Right renal pelvis (tissue), 4 donors: ENCODE results near the gene EPHA10. TPM values are rescaled to one million over a fixed set of nuclear protein-coding genes. Genes with fewer than 3 reads are reported as not detected.
"Not testable (repeated sequence)": the region's sequence is repeated elsewhere in the genome, so short reads cannot be mapped to it uniquely, and the experiment has no call there.

Experiments used
- DNase-seq, 4 donors: peaks; one replicate each; pipeline ENCODE4 v3.0.0-alpha.2; 2013; ENCODE audit warnings: low read depth in 4 of 4, low spot score in 3 of 4, missing footprints in 1 of 4
- polyA plus RNA-seq, 4 donors: library from polyadenylated mRNA; unstranded; fragments of 120-200 nt; gene quantifications; one replicate each; pipeline ENCODE4 v1.2.1, GENCODE V29; 2013; ENCODE audit not compliant: insufficient read length in 4 of 4

EPHA10 gene
- polyA plus RNA-seq, 4 donors: 0.09 to 0.24 (median 0.16) TPM

- no peak for DNase-seq
Observed at GRCh38 chr1:37776946-37777516, 12.1 kb upstream of the EPHA10 start.

- DNase-seq: not testable (repeated sequence)
Observed at GRCh38 chr1:37771440-37771839, 6.5 kb upstream of the EPHA10 start.

- DNase-seq: no peak
Observed at GRCh38 chr1:37767488-37767887, 2.6 kb upstream of the EPHA10 start.

- no peak for DNase-seq
Observed at GRCh38 chr1:37765916-37766664, 1.2 kb upstream of the EPHA10 start.

- DNase-seq: peak; percentile 41 to 74 (median 57)
Observed at GRCh38 chr1:37764414-37764825, 500 bp downstream of the EPHA10 start.

GRCh38 chr1:37763791-37764413, 1.0 kb downstream of the EPHA10 start:
- no peak for DNase-seq

- no peak for DNase-seq
Observed at GRCh38 chr1:37762516-37762915, 2.4 kb downstream of the EPHA10 start.

- DNase-seq: no peak
Observed at GRCh38 chr1:37761416-37762095, 3.4 kb downstream of the EPHA10 start.

- no peak for DNase-seq
Observed at GRCh38 chr1:37759451-37759850, 5.5 kb downstream of the EPHA10 start.

GRCh38 chr1:37755951-37756560, 8.9 kb downstream of the EPHA10 start:
- DNase-seq: no peak

GRCh38 chr1:37755290-37755689, 9.6 kb downstream of the EPHA10 start:
- DNase-seq: no peak

GRCh38 chr1:37753473-37754321, 11.2 kb downstream of the EPHA10 start:
- DNase-seq: no peak

GRCh38 chr1:37752583-37753471, 12.1 kb downstream of the EPHA10 start:
- DNase-seq: peak in 1 of 4 donors; percentile 11

- no peak for DNase-seq
Observed at GRCh38 chr1:37752213-37752582, 12.7 kb downstream of the EPHA10 start.

GRCh38 chr1:37748565-37748964, 16.4 kb downstream of the EPHA10 start:
- DNase-seq: no peak

- no peak for DNase-seq
Observed at GRCh38 chr1:37746806-37747205, 18.1 kb downstream of the EPHA10 start.

GRCh38 chr1:37741662-37742061, 23.3 kb downstream of the EPHA10 start:
- DNase-seq: no peak

- no peak for DNase-seq
Observed at GRCh38 chr1:37741130-37741529, 23.8 kb downstream of the EPHA10 start.

- no peak for DNase-seq
Observed at GRCh38 chr1:37739222-37739621, 25.7 kb downstream of the EPHA10 start.
